Heart right ventricle (tissue), 16 donors: Measurements from ENCODE around the gene RALGPS1. TPM values are rescaled to one million over a fixed set of nuclear protein-coding genes. Genes with fewer than 3 reads are reported as not detected.
A peak's percentile ranks its signal among the peaks of the same experiment; 100 is the strongest.

Experiments
- ATAC-seq, 8 donors: fragments of 200-7000 bp; cut with Tn5 transposase; one replicate each; pipeline ENCODE4 v1.9.1; 2020; ENCODE audit warnings: mild to moderate bottlenecking in 8 of 8, moderate library complexity in 8 of 8, moderate number of reproducible peaks in 1 of 8
- DNase-seq, 2 donors: peaks; one replicate each; pipeline ENCODE4 v3.0.0-alpha.2; 2020
- H3K27ac ChIP-seq, 10 donors: fragments of 200-600 bp; sonication (generic) in 2 of 10; one replicate each; pipeline versions ENCODE4 v1.5.0 to v1.8.0; 2020 to 2022; ENCODE audit warnings: mild to moderate bottlenecking in 3 of 10
- H3K27me3 ChIP-seq, 7 donors: fragments of 200-600 bp; one replicate each; pipeline ENCODE4 v1.8.0; 2021 to 2022; ENCODE audit warnings: mild to moderate bottlenecking in 2 of 7
- H3K36me3 ChIP-seq, 9 donors: fragments of 200-600 bp; sonication (generic) in 1 of 9; one replicate each; pipeline versions ENCODE4 v1.5.0 to v1.8.0; 2020 to 2022; ENCODE audit warnings: mild to moderate bottlenecking in 2 of 9
- H3K4me1 ChIP-seq, 9 donors: fragments of 200-600 bp; sonication (generic) in 1 of 9; one replicate each; pipeline versions ENCODE4 v1.5.0 to v1.8.0; 2020 to 2022; ENCODE audit warnings: mild to moderate bottlenecking in 4 of 9
- H3K4me3 ChIP-seq, 10 donors: fragments of 200-600 bp; sonication (generic) in 2 of 10; one replicate each; pipeline versions ENCODE4 v1.5.0 to v1.8.0; 2020 to 2022; ENCODE audit warnings: mild to moderate bottlenecking in 7 of 10, moderate library complexity in 2 of 10
- H3K9me3 ChIP-seq, 11 donors: fragments of 200-600 bp in 10 of 11; sonication (generic) in 2 of 11; one replicate each; pipeline versions ENCODE4 v1.5.0 to v1.8.0; 2013 to 2022; ENCODE audit warnings: mild to moderate bottlenecking in 2 of 11, control low read depth in 1 of 11, moderate library complexity in 1 of 11
- CTCF ChIP-seq, 9 donors: fragments of 200-600 bp; sonication (generic) in 2 of 9; IDR thresholded peaks; one replicate each; pipeline versions ENCODE4 v1.5.0 to v1.8.0; 2021 to 2022; ENCODE audit warnings: antibody characterized with exemption in 9 of 9, mild to moderate bottlenecking in 5 of 9, moderate library complexity in 1 of 9
- WGBS, 2 donors: extraction: QIAGEN DNeasy Blood & Tissue Kit; methylation state at CpG; one replicate each; pipeline ENCODE4 v1.1.7; 2013; ENCODE audit warnings: inconsistent platforms in 1 of 2; 5-methylcytosine and 5-hydroxymethylcytosine counted together
- intact Hi-C, 10 donors: fragments of 100-400 bp; cut with DNase I; formaldehyde crosslinking; loops; one replicate each; pipeline versions ENCODE4 v1.11.1 to v1.14.2; 2022
- polyA plus RNA-seq, 2 donors: library from polyadenylated mRNA; stranded (reverse); fragments of 200-250 nt; gene quantifications; one replicate each; pipeline ENCODE4 v1.2.3, GENCODE V29; 2013
- total RNA-seq, 10 donors: library from RNA; stranded (reverse); fragmentation: NEBNext Ultra II Directional in 3 of 10; extraction: Animal tissue kit (Norgen Biotek cat#: 25700) in 3 of 10; gene quantifications; one replicate each; pipeline versions ENCODE4 v1.2.1 to v1.2.4, GENCODE V29; 2021 to 2023
- donor health status: Arrhythmogenic right ventricular cardiomyopathy.
- donor health status: ischemic (EF 13 %, LVEDD 7.1; RV severe dilation, severe dysfunction).
- donor health status: healthy with polysubstance abuse.
- donor health status: DM: no; HTN: yes; CAD: no.
- donor health status: DM: no; HTN: no; CAD: no.
- donor health status: ischemic (EF 25% LVEDD 6.9; RV normal size, moderate dysfunction).
- donor health status: ischemic (EF 25% LVEDD 5.7; RV mildly dilated, moderate dysfunction).
- donor health status: healthy.
- donor health status: DM: yes; HTN: yes; CAD: no.
- donor health status: Ischemic cardiomyopathy.
- donor health status: ischemic (EF 35%, LVEDD 5.7; RV mildly dilated, moderate dysfunction).
- donor health status: nonischemic (EF 11% LVEDD 7.7; RV severe dilation, severe dysfunction).
- donor health status: DM: yes; HTN: yes; CAD: no.
- donor health status: PGD.
- donor health status: ischemic (EF 29% LVEDD 5.4; RV normal size, mild dysfunction).
- donor health status: nonischemic (EF 23%, LVEDD 6.1; RV moderate dilation, normal function).

The RALGPS1 gene
- total and polyA plus RNA-seq, 12 donors, result 4.2 to 25.0 (median 16.8) TPM

DNA sequence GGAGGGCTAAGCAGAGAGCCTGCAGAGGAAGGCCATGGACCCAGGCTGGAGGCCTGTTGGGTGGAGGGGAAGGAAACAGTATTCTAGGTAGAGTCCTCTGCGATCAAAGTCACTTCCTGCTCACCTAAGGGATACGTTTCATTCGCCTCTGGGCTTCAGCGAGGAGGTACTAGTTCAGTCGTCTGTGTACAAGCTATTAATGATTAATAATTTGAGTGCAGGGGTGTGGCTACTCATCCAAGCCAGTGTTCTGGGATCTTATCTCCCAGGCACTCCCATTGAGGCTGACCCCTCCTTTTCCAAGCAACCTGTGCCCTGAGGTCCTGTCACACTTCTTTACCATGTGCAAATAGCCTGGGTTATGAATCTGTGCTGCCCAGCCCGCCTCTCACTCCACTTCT lies 25.2 kb downstream of the RALGPS1 start:
- no peak for TF ChIP-seq CTCF (IDR thresholded peaks at IDR 0.05)
- Histone ChIP-seq H3K27ac (no peak overlapping the region), H3K27me3 (no peaks in the 10 kb centered on the region), H3K4me1 (peaks cover 0 to 57% (median 27%) of the 10 kb centered on the region in 9 donors), H3K36me3 (no peaks in the 10 kb centered on the region), H3K4me3 (no peak overlapping the region), H3K9me3 (peaks cover 0 to 5% (median 0%) of the 10 kb centered on the region in 11 donors)
- DNase-seq, result no peak
- peak in 1 of 8 donors; percentile 15 for ATAC-seq
- WGBS, 2 donors, result 75 to 78% methylated on average over 6 of the region's 6 CpGs
- intact Hi-C loops, result loop anchor here in 9 of 10 donors (1.0 to 5.0 kb wide), 3 partner anchors 257 to 259 kb away; no protein-coding TSS in a partner anchor

GRCh38 chr9:126942399-126942798 lies 27.8 kb downstream of the RALGPS1 start:
- Histone ChIP-seq H3K27me3 (no peaks in the 10 kb centered on the region), H3K4me3 (no peak overlapping the region), H3K4me1 (peaks cover 0 to 49% (median 20%) of the 10 kb centered on the region in 9 donors), H3K27ac (peak overlapping the region in 1 of 10 donors; percentile 41), H3K36me3 (no peaks in the 10 kb centered on the region), H3K9me3 (peaks cover 0 to 1% (median 0%) of the 10 kb centered on the region in 11 donors)
- no peak for ATAC-seq
- TF ChIP-seq CTCF (IDR thresholded peaks at IDR 0.05), result no peak
- DNase-seq, result no peak
- intact Hi-C loops, result loop anchor here in 1 of 10 donors (5.0 kb wide), 1 partner anchor 255 kb away; no protein-coding TSS in a partner anchor

DNA sequence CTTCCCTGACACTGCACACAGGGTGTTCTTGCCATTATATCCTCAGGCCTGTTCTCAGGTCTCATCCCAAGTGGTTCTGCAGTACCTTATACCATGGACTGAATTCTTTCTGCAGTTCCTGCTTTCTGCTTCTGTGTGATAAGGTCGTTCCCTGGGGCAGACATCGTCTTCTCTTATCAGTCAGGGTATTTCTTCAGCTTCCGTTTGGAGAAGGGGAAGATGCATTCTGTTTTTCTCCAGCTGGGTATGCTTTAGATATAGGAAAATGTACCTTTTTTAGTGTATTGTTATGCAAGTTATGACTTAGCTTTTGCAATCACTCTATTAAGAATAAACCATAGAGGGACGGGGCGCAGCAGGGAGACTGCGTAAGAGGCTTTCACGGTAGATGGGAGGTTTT lies 31.1 kb downstream of the RALGPS1 start:
- H3K4me1 ChIP-seq, result peaks cover 0 to 48% (median 18%) of the 10 kb centered on the region in 9 donors
- H3K36me3 ChIP-seq, result no peaks in the 10 kb centered on the region
- no peak overlapping the region for H3K4me3 ChIP-seq
- ATAC-seq (no peak), DNase-seq (no peak)
- no peaks in the 10 kb centered on the region for H3K9me3 ChIP-seq
- 71 to 80% methylated on average over 7 of the region's 7 CpGs for WGBS, 2 donors
- no peaks in the 10 kb centered on the region for H3K27me3 ChIP-seq
- TF ChIP-seq CTCF (IDR thresholded peaks at IDR 0.05), result no peak
- intact Hi-C loops, result no loop called here
- H3K27ac ChIP-seq, result no peak overlapping the region

DNA sequence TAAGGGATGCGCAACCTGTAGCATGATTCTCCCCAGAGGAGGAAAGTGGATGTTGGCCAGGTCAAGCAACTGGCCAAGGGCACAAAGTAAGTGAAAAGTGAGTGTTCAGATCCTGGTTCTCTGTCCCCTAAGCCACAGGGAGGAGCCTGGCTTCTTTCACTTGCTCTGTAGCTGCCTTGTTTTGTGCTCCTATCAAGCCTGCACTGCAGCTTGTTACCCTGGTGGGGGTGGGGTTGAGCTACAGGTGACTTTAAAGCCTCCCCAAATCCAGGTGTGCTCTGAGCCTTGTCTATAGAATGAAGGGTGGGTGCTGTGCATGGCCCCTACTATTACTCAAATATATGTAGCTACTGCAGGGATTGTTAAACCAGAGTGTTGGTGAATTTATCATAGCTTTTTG lies 32.9 kb downstream of the RALGPS1 start:
- no peak overlapping the region for H3K4me3 ChIP-seq
- no peaks in the 10 kb centered on the region for H3K36me3 ChIP-seq
- intact Hi-C loops, result no loop called here
- peaks cover 0 to 36% (median 7%) of the 10 kb centered on the region in 9 donors for H3K4me1 ChIP-seq
- DNase-seq (no peak), ATAC-seq (peak in 3 of 8 donors; percentile 39 to 60 (median 56))
- TF ChIP-seq CTCF (IDR thresholded peaks at IDR 0.05), result peak in 5 of 9 donors; percentile 9 to 36 (median 26)
- no peaks in the 10 kb centered on the region for H3K27me3 ChIP-seq
- no peaks in the 10 kb centered on the region for H3K9me3 ChIP-seq
- no peak overlapping the region for H3K27ac ChIP-seq
- 97 to 98% methylated on average over 1 of the region's 1 CpG for WGBS, 2 donors
